GM21381 (cell line): ENCODE results near the gene COL9A2.
"Not testable (repeated sequence)": the region's sequence is repeated elsewhere in the genome, so short reads cannot be mapped to it uniquely, and the experiment has no call there.

Experiments
- ATAC-seq: cut with Tn5 transposase; IDR thresholded peaks from one replicate; pipeline ENCODE4 v1.9.1; 2021; ENCODE audit warnings: mild to moderate bottlenecking, moderate library complexity; ENCODE audit not compliant: unreplicated experiment

COL9A2 gene

GRCh38 chr1:40316595-40317393 is at the start of gene COL9A2:
TSS of gene COL9A2 (minus strand) at chr1:40317286. CDS start at chr1:40317197, 89 bp downstream.
- peak; percentile 32 for ATAC-seq

GRCh38 chr1:40363721-40364120 is 46.6 kb upstream of the COL9A2 start:
- ATAC-seq = peak; percentile 87

GRCh38 chr1:40362699-40363098 is 45.6 kb upstream of the COL9A2 start:
- no peak for ATAC-seq

- no peak for ATAC-seq
Measured at GRCh38 chr1:40362199-40362598, 45.1 kb upstream of the COL9A2 start.

- ATAC-seq = no peak
Measured at GRCh38 chr1:40361637-40362036, 44.6 kb upstream of the COL9A2 start.

- ATAC-seq = no peak
Measured at GRCh38 chr1:40361201-40361600, 44.1 kb upstream of the COL9A2 start.

GRCh38 chr1:40360631-40361030 is 43.5 kb upstream of the COL9A2 start:
- no peak for ATAC-seq

GRCh38 chr1:40357625-40358024 is 40.5 kb upstream of the COL9A2 start:
- ATAC-seq = no peak

GRCh38 chr1:40353082-40353481 is 36.0 kb upstream of the COL9A2 start:
- ATAC-seq = no peak

- ATAC-seq = no peak
Measured at GRCh38 chr1:40352126-40352525, 35.0 kb upstream of the COL9A2 start.

- no peak for ATAC-seq
Measured at GRCh38 chr1:40351124-40351523, 34.0 kb upstream of the COL9A2 start.

GRCh38 chr1:40350391-40350790 is 33.3 kb upstream of the COL9A2 start:
- ATAC-seq = no peak

GRCh38 chr1:40344597-40344996 is 27.5 kb upstream of the COL9A2 start:
- no peak for ATAC-seq

- ATAC-seq = not testable (repeated sequence)
Measured at GRCh38 chr1:40342381-40342717, 25.3 kb upstream of the COL9A2 start.

GRCh38 chr1:40341491-40342380 is 24.6 kb upstream of the COL9A2 start:
- no peak for ATAC-seq

GRCh38 chr1:40339420-40340323 is 22.6 kb upstream of the COL9A2 start:
- ATAC-seq = no peak

- no peak for ATAC-seq
Measured at GRCh38 chr1:40338745-40339419, 21.8 kb upstream of the COL9A2 start.

GRCh38 chr1:40337443-40337842 is 20.4 kb upstream of the COL9A2 start:
- no peak for ATAC-seq

GRCh38 chr1:40332695-40333094 is 15.6 kb upstream of the COL9A2 start:
- no peak for ATAC-seq

- not testable (repeated sequence) for ATAC-seq
Measured at GRCh38 chr1:40331403-40331802, 14.3 kb upstream of the COL9A2 start.
